ENCODE data around the gene RPS6KC1.

Gene RPS6KC1, protein sequence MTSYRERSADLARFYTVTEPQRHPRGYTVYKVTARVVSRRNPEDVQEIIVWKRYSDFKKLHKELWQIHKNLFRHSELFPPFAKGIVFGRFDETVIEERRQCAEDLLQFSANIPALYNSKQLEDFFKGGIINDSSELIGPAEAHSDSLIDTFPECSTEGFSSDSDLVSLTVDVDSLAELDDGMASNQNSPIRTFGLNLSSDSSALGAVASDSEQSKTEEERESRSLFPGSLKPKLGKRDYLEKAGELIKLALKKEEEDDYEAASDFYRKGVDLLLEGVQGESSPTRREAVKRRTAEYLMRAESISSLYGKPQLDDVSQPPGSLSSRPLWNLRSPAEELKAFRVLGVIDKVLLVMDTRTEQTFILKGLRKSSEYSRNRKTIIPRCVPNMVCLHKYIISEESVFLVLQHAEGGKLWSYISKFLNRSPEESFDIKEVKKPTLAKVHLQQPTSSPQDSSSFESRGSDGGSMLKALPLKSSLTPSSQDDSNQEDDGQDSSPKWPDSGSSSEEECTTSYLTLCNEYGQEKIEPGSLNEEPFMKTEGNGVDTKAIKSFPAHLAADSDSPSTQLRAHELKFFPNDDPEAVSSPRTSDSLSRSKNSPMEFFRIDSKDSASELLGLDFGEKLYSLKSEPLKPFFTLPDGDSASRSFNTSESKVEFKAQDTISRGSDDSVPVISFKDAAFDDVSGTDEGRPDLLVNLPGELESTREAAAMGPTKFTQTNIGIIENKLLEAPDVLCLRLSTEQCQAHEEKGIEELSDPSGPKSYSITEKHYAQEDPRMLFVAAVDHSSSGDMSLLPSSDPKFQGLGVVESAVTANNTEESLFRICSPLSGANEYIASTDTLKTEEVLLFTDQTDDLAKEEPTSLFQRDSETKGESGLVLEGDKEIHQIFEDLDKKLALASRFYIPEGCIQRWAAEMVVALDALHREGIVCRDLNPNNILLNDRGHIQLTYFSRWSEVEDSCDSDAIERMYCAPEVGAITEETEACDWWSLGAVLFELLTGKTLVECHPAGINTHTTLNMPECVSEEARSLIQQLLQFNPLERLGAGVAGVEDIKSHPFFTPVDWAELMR

DNA sequence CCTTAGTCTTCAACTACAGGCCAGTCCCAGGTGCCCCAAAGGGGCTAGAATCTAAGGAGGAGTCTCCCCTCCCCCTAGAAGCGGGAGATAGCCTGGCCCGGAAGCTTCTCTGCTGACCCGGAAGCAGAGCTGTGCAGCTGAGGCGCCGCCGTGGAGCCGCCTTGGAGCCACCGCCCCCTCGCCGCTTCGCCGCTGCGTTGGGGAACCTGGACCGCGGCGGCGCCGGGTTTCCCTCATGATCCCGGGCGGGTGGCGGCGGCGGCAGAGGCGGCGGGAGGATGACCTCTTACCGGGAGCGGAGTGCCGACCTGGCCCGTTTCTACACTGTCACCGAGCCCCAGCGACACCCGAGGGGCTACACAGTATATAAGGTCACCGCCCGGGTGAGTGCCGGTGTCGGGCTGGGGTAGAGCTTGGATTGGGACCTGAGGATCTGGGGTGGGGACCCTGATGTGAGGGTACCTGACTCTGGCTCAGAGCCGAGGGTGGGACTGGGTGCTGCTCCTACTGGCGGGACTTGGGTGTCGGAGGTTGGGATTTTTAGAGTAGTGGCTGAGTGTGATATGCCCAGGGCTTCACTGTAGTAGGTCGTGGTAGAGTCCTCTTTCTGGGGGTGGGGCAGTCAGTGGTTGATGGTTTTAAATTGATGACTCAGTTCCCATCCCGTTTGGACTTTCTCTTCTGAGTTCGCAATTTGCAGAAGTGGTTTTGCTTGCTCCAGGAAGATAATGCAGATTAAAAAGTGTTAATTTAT, at the start of gene RPS6KC1:
Gene RPS6KC1, plus strand, starts transcription at position 115 of the 754 bp plus-strand sequence. Its CDS starts 164 bp downstream, at position 279.
- peak within 1 kb of the TSS; percentile 84 for H3K4me3 ChIP-seq (ENCODE audit: low read depth, low read length)
- TF ChIP-seq, protein P1, sequence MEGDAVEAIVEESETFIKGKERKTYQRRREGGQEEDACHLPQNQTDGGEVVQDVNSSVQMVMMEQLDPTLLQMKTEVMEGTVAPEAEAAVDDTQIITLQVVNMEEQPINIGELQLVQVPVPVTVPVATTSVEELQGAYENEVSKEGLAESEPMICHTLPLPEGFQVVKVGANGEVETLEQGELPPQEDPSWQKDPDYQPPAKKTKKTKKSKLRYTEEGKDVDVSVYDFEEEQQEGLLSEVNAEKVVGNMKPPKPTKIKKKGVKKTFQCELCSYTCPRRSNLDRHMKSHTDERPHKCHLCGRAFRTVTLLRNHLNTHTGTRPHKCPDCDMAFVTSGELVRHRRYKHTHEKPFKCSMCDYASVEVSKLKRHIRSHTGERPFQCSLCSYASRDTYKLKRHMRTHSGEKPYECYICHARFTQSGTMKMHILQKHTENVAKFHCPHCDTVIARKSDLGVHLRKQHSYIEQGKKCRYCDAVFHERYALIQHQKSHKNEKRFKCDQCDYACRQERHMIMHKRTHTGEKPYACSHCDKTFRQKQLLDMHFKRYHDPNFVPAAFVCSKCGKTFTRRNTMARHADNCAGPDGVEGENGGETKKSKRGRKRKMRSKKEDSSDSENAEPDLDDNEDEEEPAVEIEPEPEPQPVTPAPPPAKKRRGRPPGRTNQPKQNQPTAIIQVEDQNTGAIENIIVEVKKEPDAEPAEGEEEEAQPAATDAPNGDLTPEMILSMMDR (IDR thresholded peaks at IDR 0.05; ENCODE audit: borderline replicate concordance, insufficient read depth, low read depth, low read length) = 0 out of 2 replicates have a peak, but pooled peaks have one; percentile 3

DNA sequence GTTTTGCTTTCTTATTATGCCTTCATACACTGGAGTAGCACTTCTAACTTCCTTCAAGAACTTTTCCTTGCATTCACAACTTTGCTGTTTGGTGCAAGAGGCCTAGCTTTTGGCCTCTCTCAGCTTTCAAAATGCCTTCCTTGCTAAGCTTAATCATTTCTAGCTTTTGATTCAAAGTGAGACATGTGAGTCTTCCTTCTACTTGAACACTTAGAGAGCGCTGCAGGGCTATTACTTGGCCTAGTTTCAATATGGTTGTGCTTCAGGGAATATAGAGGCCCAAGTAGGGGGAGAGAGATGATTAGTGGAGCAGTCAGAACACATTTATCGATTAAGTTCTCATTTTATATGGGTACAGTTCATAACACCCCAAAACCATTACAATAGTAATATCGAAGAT, 47.8 kb upstream of the RPS6KC1 start:
- TF ChIP-seq, protein P1 (IDR thresholded peaks at IDR 0.05; ENCODE audit: borderline replicate concordance, insufficient read depth, low read depth, low read length) = no peak
- no peak overlapping the region for H3K4me3 ChIP-seq (ENCODE audit: low read depth, low read length)

DNA sequence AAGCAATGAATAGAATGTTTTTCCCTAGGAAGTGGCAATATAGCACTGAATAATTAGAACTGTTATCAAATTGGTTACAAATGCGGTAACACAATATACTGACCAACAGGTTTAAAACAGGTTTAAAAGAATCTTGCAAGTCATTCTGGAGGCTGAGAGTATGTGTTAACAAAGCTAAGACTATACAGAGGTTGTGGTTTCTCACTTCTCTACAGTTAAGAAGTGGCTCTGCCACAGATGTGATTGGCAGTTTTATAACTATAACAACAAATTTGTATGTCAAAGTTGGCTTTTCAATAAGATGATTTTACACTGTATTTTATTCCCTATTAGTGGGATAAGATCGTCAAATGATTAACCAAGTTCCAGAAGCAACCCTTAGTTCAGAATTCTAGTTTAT, 42.5 kb upstream of the RPS6KC1 start:
- no peak overlapping the region for H3K4me3 ChIP-seq (ENCODE audit: low read depth, low read length)
- TF ChIP-seq, protein P1 (IDR thresholded peaks at IDR 0.05; ENCODE audit: borderline replicate concordance, insufficient read depth, low read depth, low read length) = no peak

DNA sequence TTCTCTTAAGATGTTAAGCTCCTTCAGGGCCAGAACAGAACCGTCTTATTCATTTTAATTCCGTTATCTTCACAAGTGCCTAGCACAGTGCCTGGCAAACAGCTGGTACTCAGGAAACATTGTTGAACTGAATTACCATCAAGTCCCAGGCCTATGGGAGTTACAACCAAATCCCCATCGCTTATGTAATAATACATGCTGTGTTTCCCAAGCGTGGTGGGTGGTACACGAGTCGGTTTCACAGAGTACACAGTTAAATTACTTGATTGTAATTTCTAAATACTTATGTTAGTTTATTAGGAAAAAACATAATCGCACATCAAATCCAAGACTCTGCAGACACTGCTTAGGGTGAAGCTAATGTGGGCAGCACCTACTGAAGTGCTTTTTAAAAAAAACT, 36.4 kb upstream of the RPS6KC1 start:
- TF ChIP-seq, protein P1 (IDR thresholded peaks at IDR 0.05; ENCODE audit: borderline replicate concordance, insufficient read depth, low read depth, low read length) = no peak

DNA sequence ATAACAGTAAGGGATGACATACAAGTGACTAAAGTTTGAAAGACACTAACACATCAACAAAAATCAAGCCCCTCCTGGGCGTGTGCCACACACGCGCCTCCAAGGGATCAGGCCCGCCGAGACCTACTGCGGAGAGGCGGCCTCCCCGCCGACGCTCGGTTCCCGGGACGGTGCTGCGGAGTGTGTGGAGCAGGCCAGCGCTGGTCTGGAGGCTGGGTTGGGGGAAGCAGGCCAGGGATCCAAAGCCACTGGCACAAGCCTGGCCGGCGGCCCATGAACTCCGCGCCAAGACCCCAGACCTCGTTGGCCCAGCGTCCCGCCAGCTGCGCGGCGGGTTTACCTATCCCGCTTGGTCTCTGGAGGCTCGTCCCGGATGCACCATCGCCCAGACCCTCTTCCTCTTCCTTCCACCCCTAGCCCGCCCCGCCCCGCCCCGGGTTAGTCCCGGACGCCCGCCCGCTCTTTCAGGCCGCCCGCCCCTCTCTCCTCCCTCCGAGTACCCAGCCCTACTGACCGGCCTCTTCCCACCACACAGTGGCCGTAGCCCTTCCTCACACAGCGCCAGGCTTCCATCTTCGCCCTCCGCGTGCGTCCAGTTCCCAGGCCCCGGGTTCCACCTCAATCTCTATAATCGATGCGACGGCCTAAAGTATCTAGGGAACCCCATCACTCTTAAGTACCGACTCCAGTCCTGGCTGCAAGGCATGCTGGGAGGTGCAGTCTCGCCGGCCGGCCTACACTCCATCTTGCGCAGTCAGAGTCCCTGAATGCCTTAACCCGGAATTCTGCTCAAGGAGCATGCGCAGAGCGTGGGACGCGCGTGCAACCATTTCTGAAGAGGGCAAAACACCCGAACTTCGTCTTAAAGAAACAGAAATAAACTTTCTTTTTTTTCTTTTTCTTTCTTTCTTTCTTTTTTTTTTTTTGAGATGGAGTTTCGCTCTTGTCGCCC, 35.7 kb upstream of the RPS6KC1 start, which contains the start of gene ANGEL2:
Gene ANGEL2, minus strand, starts transcription at position 769 of the 952 bp plus-strand sequence. Its CDS starts 196 bp downstream, at position 573.
- TF ChIP-seq, protein P1 (IDR thresholded peaks at IDR 0.05; ENCODE audit: borderline replicate concordance, insufficient read depth, low read depth, low read length) = no peak
- peak within 1 kb of the TSS; percentile 82 for H3K4me3 ChIP-seq (ENCODE audit: low read depth, low read length)

More for the DNA sequence above, 36.4 kb upstream of the RPS6KC1 start:
- peak overlapping the region; percentile 82 for H3K4me3 ChIP-seq (ENCODE audit: low read depth, low read length)

All from GM12875 (cell line).